GM13977 (cell line): ENCODE data around the gene BLOC1S3.

Experiments
- DNase-seq: peaks from one replicate; pipeline ENCODE4 v3.0.0; 2012; ENCODE audit warnings: low spot score
- in situ Hi-C: fragments of 300-500 bp; cut with MboI; formaldehyde crosslinking; loops from one replicate; pipeline ENCODE4 v1.12.0; 2022; ENCODE audit warnings: low sequenced_read_pairs, low pct_unique_long_range_greater_than_20kb, mixed read lengths, inconsistent platforms; ENCODE audit not compliant: unreplicated experiment
- TF ChIP-seq, protein P1 (sequence below): IDR thresholded peaks from 2 replicates; pipeline ENCODE4 v1.5.1; 2012; ENCODE audit warnings: mild to moderate bottlenecking, control low read depth; ENCODE audit not compliant: insufficient read depth; ENCODE audit errors: extremely low read depth, missing control alignments

Gene BLOC1S3

DNA sequence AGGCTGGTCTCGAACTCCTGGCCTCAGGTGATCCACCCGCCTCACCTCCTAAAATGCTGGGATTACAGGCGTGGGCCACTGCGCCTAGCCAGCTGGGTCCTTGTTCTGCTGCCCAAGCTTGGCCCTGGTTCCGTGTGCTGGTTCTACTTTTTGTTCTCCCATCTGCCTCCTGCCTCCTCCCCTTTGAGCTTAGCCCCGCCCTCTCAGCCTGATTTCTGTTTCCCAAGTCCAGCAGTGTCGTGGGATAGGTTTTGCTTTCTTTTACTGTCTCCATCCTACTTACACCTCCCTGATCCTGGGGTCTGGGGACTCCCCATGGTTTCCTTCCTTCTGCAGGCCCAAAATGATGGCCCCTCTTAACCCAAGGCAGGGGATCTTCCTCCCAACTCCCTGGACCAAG, 2.4 kb downstream of the BLOC1S3 start:
- DNase-seq, result no peak
- TF ChIP-seq, protein P1, sequence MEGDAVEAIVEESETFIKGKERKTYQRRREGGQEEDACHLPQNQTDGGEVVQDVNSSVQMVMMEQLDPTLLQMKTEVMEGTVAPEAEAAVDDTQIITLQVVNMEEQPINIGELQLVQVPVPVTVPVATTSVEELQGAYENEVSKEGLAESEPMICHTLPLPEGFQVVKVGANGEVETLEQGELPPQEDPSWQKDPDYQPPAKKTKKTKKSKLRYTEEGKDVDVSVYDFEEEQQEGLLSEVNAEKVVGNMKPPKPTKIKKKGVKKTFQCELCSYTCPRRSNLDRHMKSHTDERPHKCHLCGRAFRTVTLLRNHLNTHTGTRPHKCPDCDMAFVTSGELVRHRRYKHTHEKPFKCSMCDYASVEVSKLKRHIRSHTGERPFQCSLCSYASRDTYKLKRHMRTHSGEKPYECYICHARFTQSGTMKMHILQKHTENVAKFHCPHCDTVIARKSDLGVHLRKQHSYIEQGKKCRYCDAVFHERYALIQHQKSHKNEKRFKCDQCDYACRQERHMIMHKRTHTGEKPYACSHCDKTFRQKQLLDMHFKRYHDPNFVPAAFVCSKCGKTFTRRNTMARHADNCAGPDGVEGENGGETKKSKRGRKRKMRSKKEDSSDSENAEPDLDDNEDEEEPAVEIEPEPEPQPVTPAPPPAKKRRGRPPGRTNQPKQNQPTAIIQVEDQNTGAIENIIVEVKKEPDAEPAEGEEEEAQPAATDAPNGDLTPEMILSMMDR, result no peak
- in situ Hi-C loops, result no loop called here

DNA sequence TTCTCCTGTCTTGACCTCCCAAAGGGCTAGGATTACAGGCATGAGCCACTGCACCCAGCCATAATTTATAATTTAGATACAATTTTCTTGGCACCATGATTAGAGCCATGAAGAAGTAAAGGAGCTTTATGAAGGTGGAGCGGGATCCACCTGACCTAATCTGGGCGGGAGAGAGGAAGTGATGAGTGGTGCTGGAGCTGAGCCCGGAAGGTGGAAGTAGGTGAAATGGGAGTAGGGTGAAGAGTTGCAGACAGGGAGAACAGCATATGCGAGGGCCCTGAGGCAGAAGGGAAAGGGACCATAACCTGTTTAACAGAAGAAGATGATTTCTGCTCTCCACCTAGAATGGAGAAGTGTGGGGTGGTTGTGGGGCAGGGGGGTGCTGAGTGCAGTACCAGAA, 4.2 kb downstream of the BLOC1S3 start:
- in situ Hi-C loops, result no loop called here
- TF ChIP-seq, protein P1, result no peak
- DNase-seq, result no peak

- DNase-seq, result no peak
- TF ChIP-seq, protein P1, result no peak
- in situ Hi-C loops, result no loop called here
Observed at GRCh38 chr19:45184115-45184514, 5.5 kb downstream of the BLOC1S3 start.

GRCh38 chr19:45186509-45187334, 8.1 kb downstream of the BLOC1S3 start:
- in situ Hi-C loops, result no loop called here
- TF ChIP-seq, protein P1, result no peak
- no peak for DNase-seq

DNA sequence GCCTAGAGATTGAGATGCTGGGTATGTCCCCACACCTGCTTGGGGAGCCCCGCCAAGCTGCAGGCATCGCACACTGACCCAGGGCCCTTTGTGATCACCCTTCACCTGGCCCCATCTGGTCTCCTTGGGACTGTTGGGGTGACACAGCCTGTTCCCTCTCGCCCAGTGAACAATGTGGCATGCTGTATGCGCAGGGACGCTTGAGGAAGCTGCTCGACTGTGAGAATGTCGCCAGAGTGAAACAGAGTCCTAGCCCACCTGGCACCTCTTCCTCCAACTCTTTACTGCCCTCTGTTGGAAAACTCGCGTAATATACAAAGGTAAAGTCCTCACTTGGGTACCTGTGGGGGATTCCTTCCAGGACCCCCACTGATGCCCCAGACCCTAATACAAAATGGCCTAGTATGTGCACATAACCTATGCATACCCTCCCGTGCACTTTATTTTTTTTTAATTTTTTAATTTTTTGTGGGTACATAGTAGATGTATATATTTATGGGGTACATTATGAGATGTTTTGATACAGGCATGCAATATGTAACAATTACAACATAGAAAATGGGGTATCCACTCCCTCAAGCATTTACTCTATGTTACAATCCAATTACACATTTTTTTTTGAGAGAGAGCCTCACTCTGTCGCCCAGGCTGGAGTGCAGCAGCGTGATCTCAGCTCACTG, 9.0 kb downstream of the BLOC1S3 start:
- TF ChIP-seq, protein P1, result peak; percentile 64
- in situ Hi-C loops, result no loop called here
- DNase-seq, result peak; percentile 79

DNA sequence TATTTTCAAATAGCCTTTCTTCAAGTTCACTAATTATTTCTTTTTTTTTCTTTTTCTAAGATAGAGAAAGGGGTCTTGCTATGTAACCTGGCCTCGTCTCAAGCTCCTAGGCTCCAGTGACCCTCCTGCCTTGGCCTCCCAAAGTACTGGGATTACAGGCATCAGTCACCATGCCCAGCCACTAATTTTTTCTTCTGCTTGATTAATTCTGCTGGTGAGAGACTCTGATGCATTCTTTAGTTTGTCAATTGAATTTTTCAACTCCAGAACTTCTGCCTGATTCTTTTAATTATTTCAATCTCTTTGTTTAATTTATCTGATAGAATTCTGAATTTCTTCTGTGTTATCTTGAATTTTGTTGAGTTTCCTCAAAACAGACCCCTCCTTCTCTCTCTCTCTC, 11.4 kb downstream of the BLOC1S3 start:
- TF ChIP-seq, protein P1, result no peak
- no peak for DNase-seq
- in situ Hi-C loops, result no loop called here
